Mesendoderm (in vitro differentiated cells): Measurements from ENCODE around the gene POLR1B.
"Not testable (repeated sequence)": the region's sequence is repeated elsewhere in the genome, so short reads cannot be mapped to it uniquely, and the experiment has no call there.

ENCODE experiments used
- DNase-seq: peaks from one replicate; pipeline ENCODE4 v3.0.0; 2013
- H2AK5ac ChIP-seq: 2 replicates; pipeline ENCODE4 v1.6.1; 2013; ENCODE audit warnings: low read length, inconsistent platforms
- H2BK120ac ChIP-seq: 2 replicates; pipeline ENCODE4 v1.6.1; 2013; ENCODE audit warnings: low read depth, mild to moderate bottlenecking, low read length, moderate library complexity, mixed read lengths
- H2BK15ac ChIP-seq: replicated peaks from 2 replicates; pipeline ENCODE4 v1.6.1; 2013; ENCODE audit warnings: low read depth, mild to moderate bottlenecking, moderate library complexity
- H2BK5ac ChIP-seq: 2 replicates; pipeline ENCODE4 v1.6.1; 2013; ENCODE audit warnings: low read length, inconsistent platforms
- H3K18ac ChIP-seq: 2 replicates; pipeline ENCODE4 v1.6.1; 2013; ENCODE audit warnings: mild to moderate bottlenecking, low read length, mixed read lengths
- H3K23ac ChIP-seq: one replicate; pipeline ENCODE4 v1.6.1; 2013; ENCODE audit warnings: low read length
- H3K27ac ChIP-seq: 2 replicates; pipeline ENCODE4 v1.5.1; 2013; ENCODE audit warnings: low read depth, mild to moderate bottlenecking, inconsistent platforms, low read length, moderate library complexity
- H3K27me3 ChIP-seq: 2 replicates; pipeline ENCODE4 v1.6.1; 2013; ENCODE audit warnings: low read length, control low read depth, mild to moderate bottlenecking, inconsistent platforms; ENCODE audit not compliant: insufficient read depth, poor library complexity
- H3K36me3 ChIP-seq: 2 replicates; pipeline ENCODE4 v1.6.1; 2013; ENCODE audit warnings: low read length, inconsistent platforms; ENCODE audit not compliant: control insufficient read depth, insufficient read depth
- H3K4ac ChIP-seq: one replicate; pipeline ENCODE4 v1.6.1; 2013; ENCODE audit warnings: low read depth, mild to moderate bottlenecking, low read length, moderate library complexity
- H3K4me1 ChIP-seq: 2 replicates; pipeline ENCODE4 v1.6.1; 2013; ENCODE audit warnings: low read depth, low read length, inconsistent platforms; ENCODE audit not compliant: control insufficient read depth
- H3K4me2 ChIP-seq: 2 replicates; pipeline ENCODE4 v1.6.1; 2013; ENCODE audit warnings: low read length
- H3K4me3 ChIP-seq: 2 replicates; pipeline ENCODE4 v1.5.1; 2013; ENCODE audit warnings: mild to moderate bottlenecking, low read length
- H3K56ac ChIP-seq: one replicate; pipeline ENCODE4 v1.6.1; 2013; ENCODE audit warnings: low read length
- H3K79me1 ChIP-seq: 2 replicates; pipeline ENCODE4 v1.6.1; 2013; ENCODE audit warnings: low read length, inconsistent platforms
- H3K79me2 ChIP-seq: 2 replicates; pipeline ENCODE4 v1.6.1; 2013; ENCODE audit warnings: mild to moderate bottlenecking, low read length; ENCODE audit not compliant: control insufficient read depth, insufficient read depth
- H3K9ac ChIP-seq: 2 replicates; pipeline ENCODE4 v1.6.1; 2013; ENCODE audit warnings: low read length, inconsistent platforms
- H4K5ac ChIP-seq: one replicate; pipeline ENCODE4 v1.6.1; 2013; ENCODE audit warnings: low read length
- H4K8ac ChIP-seq: one replicate; pipeline ENCODE4 v1.6.1; 2013; ENCODE audit warnings: low read depth, mild to moderate bottlenecking, control low read depth, low read length, moderate library complexity
- WGBS: extraction: QIAGEN DNeasy Blood & Tissue Kit; methylation state at CpG from one replicate; pipeline ENCODE4 v1.1.7; 2013; ENCODE audit warnings: low lambda C conversion rate, missing lambda C conversion rate; ENCODE audit not compliant: insufficient coverage; ENCODE audit errors: extremely low coverage; 5-methylcytosine and 5-hydroxymethylcytosine counted together

POLR1B gene

GRCh38 chr2:112520234-112520783, 22.0 kb upstream of the POLR1B start:
- DNase-seq: no peak
- Histone ChIP-seq H3K9ac (no peak overlapping the region), H3K4me1 (no peaks in the 10 kb centered on the region), H3K27ac (no peak overlapping the region), H3K36me3 (peaks cover 15% of the 10 kb centered on the region), H3K4ac (no peak overlapping the region), H4K8ac (no peak overlapping the region), H3K4me2 (no peak overlapping the region), H3K18ac (no peak overlapping the region), H2BK15ac (no peak overlapping the region), H2BK5ac (no peak overlapping the region), H3K27me3 (no peaks in the 10 kb centered on the region), H2BK120ac (no peak overlapping the region), H3K4me3 (no peak overlapping the region), H4K5ac (no peak overlapping the region), H3K23ac (no peak overlapping the region), H3K56ac (no peak overlapping the region), H3K79me1 (no peaks in the 10 kb centered on the region), H2AK5ac (no peak overlapping the region), H3K79me2 (no peaks in the 10 kb centered on the region)
- no CpG with 5 or more reads among the region's 7 CpGs for WGBS

- Histone ChIP-seq H2AK5ac (no peak overlapping the region), H2BK5ac (no peak overlapping the region), H3K4me2 (no peak overlapping the region), H3K36me3 (peaks cover 15% of the 10 kb centered on the region), H3K27ac (no peak overlapping the region), H3K4me1 (no peaks in the 10 kb centered on the region), H4K8ac (no peak overlapping the region), H2BK120ac (no peak overlapping the region), H3K23ac (no peak overlapping the region), H3K27me3 (no peaks in the 10 kb centered on the region), H3K79me2 (no peaks in the 10 kb centered on the region), H3K79me1 (no peaks in the 10 kb centered on the region), H3K9ac (no peak overlapping the region), H3K18ac (no peak overlapping the region), H4K5ac (no peak overlapping the region), H2BK15ac (no peak overlapping the region), H3K4ac (no peak overlapping the region), H3K4me3 (no peak overlapping the region), H3K56ac (no peak overlapping the region)
- whole genome bisulfite sequencing: no CpG with 5 or more reads among the region's 3 CpGs
- DNase-seq: no peak
Measured at GRCh38 chr2:112523291-112523777, 18.9 kb upstream of the POLR1B start.

GRCh38 chr2:112524276-112524675, 18.0 kb upstream of the POLR1B start:
- no CpG with 5 or more reads among the region's 3 CpGs for WGBS
- not testable (repeated sequence) for H3K79me2 ChIP-seq, H3K18ac ChIP-seq, H2BK120ac ChIP-seq, H4K5ac ChIP-seq, H3K4ac ChIP-seq, H3K9ac ChIP-seq, H3K4me3 ChIP-seq, H2AK5ac ChIP-seq, H3K23ac ChIP-seq, H3K4me2 ChIP-seq, H3K27ac ChIP-seq, H3K79me1 ChIP-seq, H2BK5ac ChIP-seq, H3K27me3 ChIP-seq, H3K4me1 ChIP-seq, H3K56ac ChIP-seq, H2BK15ac ChIP-seq, DNase-seq, H4K8ac ChIP-seq
- peaks cover 19% of the 10 kb centered on the region for H3K36me3 ChIP-seq

DNA sequence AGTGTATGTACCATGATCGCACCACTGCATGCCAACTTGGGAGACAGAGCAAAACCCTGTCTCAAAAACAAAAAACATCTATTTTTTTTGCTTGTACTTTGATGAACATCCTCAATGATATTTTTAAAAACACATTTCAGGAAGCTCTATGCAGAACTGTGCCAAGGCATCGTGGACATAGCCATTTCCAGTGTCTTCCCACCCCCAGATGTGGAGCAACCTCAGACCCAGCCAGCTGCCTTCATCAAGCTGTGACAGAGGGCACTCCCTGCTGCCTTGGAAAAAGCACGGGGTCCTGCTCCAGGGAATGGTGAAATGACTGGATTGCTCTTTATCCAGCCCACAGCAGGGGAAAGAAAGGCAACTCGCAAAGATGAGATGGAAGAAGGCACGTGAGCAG, 13.7 kb upstream of the POLR1B start:
- H3K36me3 ChIP-seq: peaks cover 8% of the 10 kb centered on the region
- no peaks in the 10 kb centered on the region for H3K79me2 ChIP-seq
- H3K79me1 ChIP-seq: no peaks in the 10 kb centered on the region
- no peak overlapping the region for H3K27ac ChIP-seq
- H3K23ac ChIP-seq: no peak overlapping the region
- H4K8ac ChIP-seq: no peak overlapping the region
- H4K5ac ChIP-seq: no peak overlapping the region
- H2BK5ac ChIP-seq: no peak overlapping the region
- no peak overlapping the region for H3K56ac ChIP-seq
- H2BK15ac ChIP-seq: no peak overlapping the region
- no CpG with 5 or more reads among the region's 5 CpGs for WGBS
- H2AK5ac ChIP-seq: no peak overlapping the region
- H2BK120ac ChIP-seq: no peak overlapping the region
- no peak overlapping the region for H3K4me2 ChIP-seq
- H3K27me3 ChIP-seq: no peaks in the 10 kb centered on the region
- H3K4ac ChIP-seq: no peak overlapping the region
- DNase-seq: no peak
- H3K9ac ChIP-seq: no peak overlapping the region
- no peaks in the 10 kb centered on the region for H3K4me1 ChIP-seq
- H3K18ac ChIP-seq: no peak overlapping the region
- no peak overlapping the region for H3K4me3 ChIP-seq

- Histone ChIP-seq H3K79me1 (no peaks in the 10 kb centered on the region), H3K9ac (no peak overlapping the region), H4K8ac (no peak overlapping the region), H3K56ac (no peak overlapping the region), H2BK15ac (no peak overlapping the region), H2AK5ac (no peak overlapping the region), H3K4ac (no peak overlapping the region), H3K18ac (no peak overlapping the region), H3K23ac (no peak overlapping the region), H3K27me3 (no peaks in the 10 kb centered on the region), H3K36me3 (peaks cover 8% of the 10 kb centered on the region), H3K4me3 (no peak overlapping the region), H3K27ac (no peak overlapping the region), H3K4me1 (no peaks in the 10 kb centered on the region), H3K79me2 (no peaks in the 10 kb centered on the region), H3K4me2 (no peak overlapping the region), H2BK120ac (no peak overlapping the region), H4K5ac (no peak overlapping the region), H2BK5ac (no peak overlapping the region)
- no CpG with 5 or more reads among the region's 4 CpGs for WGBS
- DNase-seq: peak; percentile 4
Measured at GRCh38 chr2:112529757-112530156, 12.5 kb upstream of the POLR1B start.

DNA sequence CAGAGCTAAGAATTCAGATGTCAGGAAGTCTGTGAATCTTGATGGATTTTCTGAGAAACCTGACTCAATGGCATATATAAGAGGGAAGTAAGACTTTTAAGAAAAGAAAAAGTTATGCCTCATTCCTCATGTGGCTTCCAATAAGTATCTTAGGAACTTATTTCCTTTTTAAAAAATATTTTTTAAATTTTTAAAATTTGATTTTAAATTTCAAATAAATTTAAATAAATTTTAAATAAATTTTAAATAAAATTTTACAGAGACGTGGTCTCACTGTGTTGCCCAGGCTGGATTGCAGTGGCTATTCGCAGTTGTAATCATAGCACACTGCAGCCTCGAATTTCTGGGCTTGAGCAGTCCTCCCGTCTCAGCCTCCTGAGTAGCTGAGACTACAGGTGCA, 11.5 kb upstream of the POLR1B start:
- H3K36me3 ChIP-seq: peaks cover 8% of the 10 kb centered on the region
- H3K23ac ChIP-seq: no peak overlapping the region
- DNase-seq: no peak
- no peak overlapping the region for H3K4ac ChIP-seq
- no peak overlapping the region for H3K18ac ChIP-seq
- H4K5ac ChIP-seq: no peak overlapping the region
- H3K79me2 ChIP-seq: no peaks in the 10 kb centered on the region
- H2BK120ac ChIP-seq: no peak overlapping the region
- no peak overlapping the region for H3K27ac ChIP-seq
- no peak overlapping the region for H3K4me2 ChIP-seq
- no peak overlapping the region for H3K4me3 ChIP-seq
- WGBS: no CpG with 5 or more reads among the region's 4 CpGs
- H3K56ac ChIP-seq: no peak overlapping the region
- no peak overlapping the region for H3K9ac ChIP-seq
- no peaks in the 10 kb centered on the region for H3K79me1 ChIP-seq
- H2BK5ac ChIP-seq: no peak overlapping the region
- H3K27me3 ChIP-seq: no peaks in the 10 kb centered on the region
- no peak overlapping the region for H4K8ac ChIP-seq
- no peak overlapping the region for H2BK15ac ChIP-seq
- H2AK5ac ChIP-seq: no peak overlapping the region
- H3K4me1 ChIP-seq: no peaks in the 10 kb centered on the region
